HUES48 (cell line): ENCODE measurements around the gene CHRNA10.
"Not testable (repeated sequence)": the region's sequence is repeated elsewhere in the genome, so short reads cannot be mapped to it uniquely, and the experiment has no call there.

Experiments
- H3K27ac ChIP-seq: one replicate; pipeline ENCODE4 v1.7.0; 2013; ENCODE audit warnings: low read depth, low read length, inconsistent platforms
- H3K27me3 ChIP-seq: 2 replicates; pipeline ENCODE4 v1.6.1; 2013; ENCODE audit warnings: mild to moderate bottlenecking, low read length; ENCODE audit not compliant: control insufficient read depth, insufficient read depth
- H3K36me3 ChIP-seq: 2 replicates; pipeline ENCODE4 v1.6.1; 2013; ENCODE audit warnings: low read length; ENCODE audit not compliant: control insufficient read depth, insufficient read depth
- H3K4me1 ChIP-seq: 2 replicates; pipeline ENCODE4 v1.6.1; 2013; ENCODE audit warnings: mild to moderate bottlenecking, low read length; ENCODE audit not compliant: control insufficient read depth, insufficient read depth
- H3K4me3 ChIP-seq: 2 replicates; pipeline ENCODE4 v1.5.1; 2013; ENCODE audit warnings: mild to moderate bottlenecking, low read depth, low read length
- H3K9ac ChIP-seq: 2 replicates; pipeline ENCODE4 v1.6.1; 2013; ENCODE audit warnings: mild to moderate bottlenecking, low read depth, low read length, moderate library complexity
- H3K9me3 ChIP-seq: 2 replicates; pipeline ENCODE4 v1.6.1; 2013; ENCODE audit warnings: low read length; ENCODE audit not compliant: control insufficient read depth, insufficient read depth

The CHRNA10 gene

GRCh38 chr11:3664032-3664630, 7.1 kb downstream of the CHRNA10 start:
- Histone ChIP-seq H3K4me1 (no peaks in the 10 kb centered on the region), H3K36me3 (peaks cover 26% of the 10 kb centered on the region), H3K9me3 (no peaks in the 10 kb centered on the region), H3K9ac (no peak overlapping the region), H3K27me3 (no peaks in the 10 kb centered on the region), H3K27ac (no peak overlapping the region), H3K4me3 (no peak overlapping the region)

- H3K9me3 ChIP-seq = no peaks in the 10 kb centered on the region
- H3K27ac ChIP-seq = no peak overlapping the region
- no peak overlapping the region for H3K9ac ChIP-seq
- H3K4me3 ChIP-seq = no peak overlapping the region
- no peaks in the 10 kb centered on the region for H3K4me1 ChIP-seq
- H3K27me3 ChIP-seq = no peaks in the 10 kb centered on the region
- peaks cover 21% of the 10 kb centered on the region; the same call in 1 of the 2 replicates for H3K36me3 ChIP-seq
Measured at GRCh38 chr11:3662856-3663255, 8.3 kb downstream of the CHRNA10 start.

GRCh38 chr11:3660960-3661359, 10.2 kb downstream of the CHRNA10 start:
- no peaks in the 10 kb centered on the region for H3K27me3 ChIP-seq
- H3K4me1 ChIP-seq = no peaks in the 10 kb centered on the region
- no peak overlapping the region for H3K4me3 ChIP-seq
- H3K36me3 ChIP-seq = peaks cover 12% of the 10 kb centered on the region; the same call in 1 of the 2 replicates
- no peaks in the 10 kb centered on the region for H3K9me3 ChIP-seq
- no peak overlapping the region for H3K27ac ChIP-seq
- H3K9ac ChIP-seq = no peak overlapping the region

- Histone ChIP-seq H3K27ac (no peak overlapping the region), H3K9me3 (no peaks in the 10 kb centered on the region), H3K36me3 (0 out of 2 replicates have a peak, but pooled peaks cover 2% of the 10 kb centered on the region), H3K4me3 (no peak overlapping the region), H3K27me3 (no peaks in the 10 kb centered on the region), H3K9ac (no peak overlapping the region), H3K4me1 (no peaks in the 10 kb centered on the region)
Measured at GRCh38 chr11:3659595-3660515, 11.3 kb downstream of the CHRNA10 start.

GRCh38 chr11:3658252-3658651, 12.9 kb downstream of the CHRNA10 start:
- no peaks in the 10 kb centered on the region for H3K9me3 ChIP-seq
- H3K9ac ChIP-seq = no peak overlapping the region
- no peak overlapping the region for H3K4me3 ChIP-seq
- H3K4me1 ChIP-seq = no peaks in the 10 kb centered on the region
- no peak overlapping the region for H3K27ac ChIP-seq
- no peaks in the 10 kb centered on the region for H3K27me3 ChIP-seq
- H3K36me3 ChIP-seq = no peaks in the 10 kb centered on the region

GRCh38 chr11:3657331-3657730, 13.9 kb downstream of the CHRNA10 start:
- H3K36me3 ChIP-seq, H3K9ac ChIP-seq, H3K9me3 ChIP-seq, H3K27me3 ChIP-seq, H3K4me1 ChIP-seq, H3K27ac ChIP-seq, H3K4me3 ChIP-seq: not testable (repeated sequence)

- Histone ChIP-seq H3K9ac (no peak overlapping the region), H3K4me1 (no peaks in the 10 kb centered on the region), H3K27me3 (no peaks in the 10 kb centered on the region), H3K4me3 (no peak overlapping the region), H3K36me3 (no peaks in the 10 kb centered on the region), H3K27ac (no peak overlapping the region), H3K9me3 (no peaks in the 10 kb centered on the region)
Measured at GRCh38 chr11:3655547-3655946, 15.6 kb downstream of the CHRNA10 start.

- not testable (repeated sequence) for H3K27me3 ChIP-seq, H3K9ac ChIP-seq, H3K4me3 ChIP-seq, H3K27ac ChIP-seq, H3K9me3 ChIP-seq, H3K36me3 ChIP-seq, H3K4me1 ChIP-seq
Measured at GRCh38 chr11:3652514-3652913, 18.7 kb downstream of the CHRNA10 start.

GRCh38 chr11:3649374-3649773, 21.8 kb downstream of the CHRNA10 start:
- H3K9ac ChIP-seq, H3K9me3 ChIP-seq, H3K4me1 ChIP-seq, H3K4me3 ChIP-seq, H3K36me3 ChIP-seq, H3K27ac ChIP-seq, H3K27me3 ChIP-seq: not testable (repeated sequence)

GRCh38 chr11:3648843-3649242, 22.3 kb downstream of the CHRNA10 start:
- not testable (repeated sequence) for H3K27ac ChIP-seq, H3K36me3 ChIP-seq, H3K27me3 ChIP-seq, H3K4me3 ChIP-seq, H3K9me3 ChIP-seq, H3K4me1 ChIP-seq, H3K9ac ChIP-seq

GRCh38 chr11:3645552-3645951, 25.6 kb downstream of the CHRNA10 start:
- Histone ChIP-seq H3K4me1 (peaks cover 13% of the 10 kb centered on the region; the same call in 1 of the 2 replicates), H3K4me3 (no peak overlapping the region), H3K9ac (no peak overlapping the region)

More at GRCh38 chr11:3645552-3645951, 25.6 kb downstream of the CHRNA10 start:
- Histone ChIP-seq H3K27ac (no peak overlapping the region), H3K9me3 (no peaks in the 10 kb centered on the region; the same call in 1 of the 2 replicates), H3K36me3 (no peaks in the 10 kb centered on the region), H3K27me3 (peaks cover 9% of the 10 kb centered on the region)
